ENCODE results near the gene ATG7.
"Not testable (repeated sequence)": the region's sequence is repeated elsewhere in the genome, so short reads cannot be mapped to it uniquely, and the experiment has no call there.

Gene ATG7

GRCh38 chr3:11245276-11245675, 26.9 kb upstream of the ATG7 start:
- H3K4me1 Mint-ChIP-seq = peaks cover 18% of the 10 kb centered on the region
- ATAC-seq (no peak), DNase-seq (no peak)
- no peak overlapping the region for H3K4me3 Mint-ChIP-seq
- no peak overlapping the region for H3K27ac Mint-ChIP-seq
- H3K9me3 Mint-ChIP-seq = peaks cover 6% of the 10 kb centered on the region
- peaks cover 2% of the 10 kb centered on the region for H3K27me3 Mint-ChIP-seq
- peaks cover 4% of the 10 kb centered on the region for H3K36me3 Mint-ChIP-seq (ENCODE audit: low read depth)

- Mint-ChIP-seq H3K27ac (no peak overlapping the region), H3K27me3 (peaks cover 2% of the 10 kb centered on the region), H3K4me1 (peaks cover 17% of the 10 kb centered on the region), H3K4me3 (no peak overlapping the region), H3K36me3 (ENCODE audit: low read depth) (no peaks in the 10 kb centered on the region), H3K9me3 (no peaks in the 10 kb centered on the region)
- DNase-seq (no peak), ATAC-seq (no peak)
Observed at GRCh38 chr3:11245827-11246662, 26.2 kb upstream of the ATG7 start.

- Mint-ChIP-seq H3K27me3 (peaks cover 2% of the 10 kb centered on the region), H3K4me1 (peaks cover 19% of the 10 kb centered on the region), H3K27ac (no peak overlapping the region), H3K4me3 (no peak overlapping the region), H3K9me3 (no peaks in the 10 kb centered on the region), H3K36me3 (ENCODE audit: low read depth) (no peaks in the 10 kb centered on the region)
- DNase-seq (no peak), ATAC-seq (no peak)
Observed at GRCh38 chr3:11246663-11246970, 25.6 kb upstream of the ATG7 start.

GRCh38 chr3:11247362-11247761, 24.8 kb upstream of the ATG7 start:
- no peaks in the 10 kb centered on the region for H3K36me3 Mint-ChIP-seq (ENCODE audit: low read depth)
- no peak overlapping the region for H3K27ac Mint-ChIP-seq
- ATAC-seq (no peak), DNase-seq (no peak)
- peaks cover 2% of the 10 kb centered on the region for H3K27me3 Mint-ChIP-seq
- peaks cover 23% of the 10 kb centered on the region for H3K4me1 Mint-ChIP-seq
- no peaks in the 10 kb centered on the region for H3K9me3 Mint-ChIP-seq
- H3K4me3 Mint-ChIP-seq = no peak overlapping the region

- DNase-seq (no peak), ATAC-seq (no peak)
- H3K27me3 Mint-ChIP-seq = no peaks in the 10 kb centered on the region
- H3K36me3 Mint-ChIP-seq (ENCODE audit: low read depth) = no peaks in the 10 kb centered on the region
- H3K4me3 Mint-ChIP-seq = no peak overlapping the region
- no peaks in the 10 kb centered on the region for H3K9me3 Mint-ChIP-seq
- no peak overlapping the region for H3K27ac Mint-ChIP-seq
- H3K4me1 Mint-ChIP-seq = peaks cover 24% of the 10 kb centered on the region
Observed at GRCh38 chr3:11248596-11248995, 23.6 kb upstream of the ATG7 start.

- peaks cover 20% of the 10 kb centered on the region for H3K4me1 Mint-ChIP-seq
- DNase-seq (no peak), ATAC-seq (peak; percentile 63)
- peak overlapping the region; percentile 51 for H3K4me3 Mint-ChIP-seq
- H3K9me3 Mint-ChIP-seq = no peaks in the 10 kb centered on the region
- peak overlapping the region; percentile 72 for H3K27ac Mint-ChIP-seq
- peaks cover 7% of the 10 kb centered on the region for H3K27me3 Mint-ChIP-seq
- H3K36me3 Mint-ChIP-seq (ENCODE audit: low read depth) = no peaks in the 10 kb centered on the region
Observed at GRCh38 chr3:11250902-11251806, 21.0 kb upstream of the ATG7 start.

GRCh38 chr3:11251807-11252176, 20.4 kb upstream of the ATG7 start:
- no peak for ATAC-seq
- peak overlapping the region; percentile 72 for H3K27ac Mint-ChIP-seq

GRCh38 chr3:11254876-11255275, 17.3 kb upstream of the ATG7 start:
- Mint-ChIP-seq H3K27ac (no peak overlapping the region), H3K27me3 (peaks cover 7% of the 10 kb centered on the region), H3K36me3 (ENCODE audit: low read depth) (no peaks in the 10 kb centered on the region), H3K4me1 (peaks cover 20% of the 10 kb centered on the region), H3K9me3 (no peaks in the 10 kb centered on the region), H3K4me3 (no peak overlapping the region)
- ATAC-seq = no peak
- no peak for DNase-seq

More at GRCh38 chr3:11251807-11252176, 20.4 kb upstream of the ATG7 start:
- Mint-ChIP-seq H3K4me1 (peaks cover 20% of the 10 kb centered on the region), H3K36me3 (ENCODE audit: low read depth) (no peaks in the 10 kb centered on the region), H3K9me3 (no peaks in the 10 kb centered on the region), H3K27me3 (peaks cover 7% of the 10 kb centered on the region), H3K4me3 (peak overlapping the region; percentile 51)
- DNase-seq = no peak

GRCh38 chr3:11255537-11255936, 16.7 kb upstream of the ATG7 start:
- not testable (repeated sequence) for H3K27me3 Mint-ChIP-seq; H3K9me3 Mint-ChIP-seq; H3K27ac Mint-ChIP-seq; H3K4me3 Mint-ChIP-seq; ATAC-seq; DNase-seq; H3K36me3 Mint-ChIP-seq (ENCODE audit: low read depth)
- H3K4me1 Mint-ChIP-seq = peaks cover 18% of the 10 kb centered on the region

- Mint-ChIP-seq H3K4me3 (no peak overlapping the region), H3K9me3 (no peaks in the 10 kb centered on the region), H3K27ac (no peak overlapping the region), H3K4me1 (no peaks in the 10 kb centered on the region), H3K36me3 (ENCODE audit: low read depth) (no peaks in the 10 kb centered on the region), H3K27me3 (peaks cover 13% of the 10 kb centered on the region)
- DNase-seq (no peak), ATAC-seq (no peak)
Observed at GRCh38 chr3:11258958-11259357, 13.2 kb upstream of the ATG7 start.

GRCh38 chr3:11260460-11260859, 11.7 kb upstream of the ATG7 start:
- peaks cover 12% of the 10 kb centered on the region for H3K27me3 Mint-ChIP-seq
- ATAC-seq = no peak
- no peaks in the 10 kb centered on the region for H3K4me1 Mint-ChIP-seq
- DNase-seq = no peak
- no peaks in the 10 kb centered on the region for H3K36me3 Mint-ChIP-seq (ENCODE audit: low read depth)
- no peaks in the 10 kb centered on the region for H3K9me3 Mint-ChIP-seq
- H3K4me3 Mint-ChIP-seq = no peak overlapping the region
- H3K27ac Mint-ChIP-seq = no peak overlapping the region

- DNase-seq (no peak), ATAC-seq (no peak)
- Mint-ChIP-seq H3K9me3 (no peaks in the 10 kb centered on the region), H3K27me3 (peaks cover 13% of the 10 kb centered on the region), H3K4me1 (peaks cover 18% of the 10 kb centered on the region), H3K36me3 (ENCODE audit: low read depth) (peaks cover 2% of the 10 kb centered on the region), H3K27ac (no peak overlapping the region), H3K4me3 (no peak overlapping the region)
Observed at GRCh38 chr3:11269007-11269406, 3.2 kb upstream of the ATG7 start.

GRCh38 chr3:11272906-11273574, 843 bp downstream of the ATG7 start:
- peak overlapping the region; percentile 96 for H3K27ac Mint-ChIP-seq

GRCh38 chr3:11273891-11274291, 1.7 kb downstream of the ATG7 start:
- ATAC-seq = no peak
- H3K4me3 Mint-ChIP-seq = peak overlapping the region; percentile 86
- DNase-seq = no peak
- H3K4me1 Mint-ChIP-seq = peaks cover 60% of the 10 kb centered on the region
- peaks cover 37% of the 10 kb centered on the region for H3K36me3 Mint-ChIP-seq (ENCODE audit: low read depth)
- H3K27me3 Mint-ChIP-seq = peaks cover 2% of the 10 kb centered on the region
- peak overlapping the region; percentile 96 for H3K27ac Mint-ChIP-seq
- H3K9me3 Mint-ChIP-seq = peaks cover 12% of the 10 kb centered on the region

More at GRCh38 chr3:11272906-11273574, 843 bp downstream of the ATG7 start:
- Mint-ChIP-seq H3K36me3 (ENCODE audit: low read depth) (peaks cover 35% of the 10 kb centered on the region), H3K4me1 (peaks cover 52% of the 10 kb centered on the region), H3K27me3 (peaks cover 2% of the 10 kb centered on the region), H3K4me3 (peak overlapping the region; percentile 86), H3K9me3 (peaks cover 12% of the 10 kb centered on the region)
- DNase-seq (no peak), ATAC-seq (no peak)

Data from activated naive CD8-positive, alpha-beta T cell treated with anti-CD3 and anti-CD28 coated beads, Interleukin-2, amount 50 U/mL, for 24 hours (primary cell).